DOHH2 (cell line): Measurements from ENCODE around the gene USPL1.

Experiments
- CTCF ChIP-seq: fragments of 200-600 bp; sonication (generic); IDR thresholded peaks from one replicate; pipeline ENCODE4 v1.5.1; 2014; ENCODE audit warnings: antibody characterized with exemption, mild to moderate bottlenecking, low read depth, low read length; ENCODE audit not compliant: poor library complexity, severe bottlenecking
- EZH2phosphoT487 ChIP-seq: fragments of 200-600 bp; sonication (generic); IDR thresholded peaks from 2 replicates; pipeline ENCODE4 v1.6.1; 2017; ENCODE audit warnings: borderline replicate concordance, mild to moderate bottlenecking, antibody characterized with exemption, low read length, moderate library complexity, mixed read lengths

GRCh38 chr13:30624630-30625029, 6.9 kb downstream of the USPL1 start:
- no peak for TF ChIP-seq CTCF
- TF ChIP-seq EZH2phosphoT487 = no peak
